Thymus (tissue), 11 donors: Measurements from ENCODE around the gene KIAA1217. TPM values are rescaled to one million over a fixed set of nuclear protein-coding genes. Genes with fewer than 3 reads are reported as not detected.

ENCODE experiments used
- DNase-seq, 9 donors: peaks; one replicate each; pipeline ENCODE4 v3.0.0-alpha.2; 2013; ENCODE audit warnings: low spot score in 9 of 9, low read depth in 6 of 9, missing footprints in 1 of 9
- H3K27ac ChIP-seq, 2 donors: one replicate each; pipeline ENCODE4 v1.5.1; 2013; ENCODE audit warnings: control low read depth in 1 of 2, low read depth in 1 of 2, low read length in 1 of 2, mild to moderate bottlenecking in 1 of 2, moderate library complexity in 1 of 2
- H3K27me3 ChIP-seq, 2 donors: one replicate each; pipeline ENCODE4 v1.5.1; 2013; ENCODE audit warnings: low read length in 1 of 2; ENCODE audit not compliant: control insufficient read depth in 2 of 2, insufficient read depth in 1 of 2
- H3K36me3 ChIP-seq, 2 donors: one replicate each; pipeline ENCODE4 v1.5.1; 2013; ENCODE audit warnings: low read length in 1 of 2, mild to moderate bottlenecking in 1 of 2, moderate library complexity in 1 of 2; ENCODE audit not compliant: control insufficient read depth in 2 of 2, insufficient read depth in 2 of 2
- H3K4me1 ChIP-seq, 2 donors: one replicate each; pipeline ENCODE4 v1.5.1; 2013; ENCODE audit warnings: low read length in 2 of 2; ENCODE audit not compliant: control insufficient read depth in 2 of 2, insufficient read depth in 2 of 2
- H3K4me3 ChIP-seq, 2 donors: one replicate each; pipeline ENCODE4 v1.5.1; 2013; ENCODE audit warnings: low read length in 2 of 2, control low read depth in 1 of 2, mild to moderate bottlenecking in 1 of 2
- H3K9me3 ChIP-seq, 2 donors: one replicate each; pipeline ENCODE4 v1.5.1; 2013; ENCODE audit warnings: low read length in 1 of 2, mild to moderate bottlenecking in 1 of 2; ENCODE audit not compliant: control insufficient read depth in 2 of 2, insufficient read depth in 1 of 2
- WGBS: extraction: QIAGEN DNeasy Blood & Tissue Kit; methylation state at CpG from one replicate; pipeline ENCODE4 v1.1.7; 2013; 5-methylcytosine and 5-hydroxymethylcytosine counted together
- polyA plus RNA-seq: library from polyadenylated mRNA; stranded (reverse); fragments of 200-250 nt; gene quantifications from one replicate; pipeline ENCODE4 v1.2.3, GENCODE V29; 2013
- total RNA-seq: library from RNA; stranded (reverse); fragments of 120-200 nt; gene quantifications from one replicate; pipeline ENCODE4 v1.2.4, GENCODE V29; 2013
- donor health status: healthy.

The KIAA1217 gene
- total and polyA plus RNA-seq, 2 donors: 9.7 to 30.5 TPM

DNA sequence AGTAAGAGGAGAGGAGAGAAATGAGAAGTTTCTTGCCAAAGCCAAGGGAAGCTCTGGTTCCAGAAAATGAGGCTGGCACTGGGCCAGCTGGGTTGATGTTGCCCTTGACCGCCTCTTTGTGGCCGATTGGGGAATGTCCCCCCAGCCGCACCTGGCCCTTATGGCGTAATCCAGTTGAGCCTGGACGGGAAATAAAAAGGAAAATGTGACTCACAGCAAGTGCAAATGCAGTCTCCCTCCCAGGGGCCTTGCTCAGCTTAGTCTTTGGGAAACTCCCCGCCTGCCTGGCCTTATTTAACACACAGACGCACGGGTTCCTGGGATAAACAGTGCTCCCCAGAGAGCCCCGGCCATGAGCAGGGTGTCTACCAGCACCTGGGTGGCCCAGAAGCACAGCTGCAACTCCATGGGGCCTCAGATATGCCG, 174.8 kb downstream of the KIAA1217 start:
- Histone ChIP-seq H3K27me3 (no peaks in the 10 kb centered on the region), H3K4me3 (no peak overlapping the region), H3K36me3 (no peaks in the 10 kb centered on the region), H3K9me3 (no peaks in the 10 kb centered on the region), H3K4me1 (peaks cover 0 to 18% of the 10 kb centered on the region in 2 donors), H3K27ac (peak overlapping the region; percentile 52 to 83)
- 43% methylated on average over 10 of the region's 10 CpGs for WGBS
- peak in 6 of 9 donors; percentile 11 to 57 (median 20) for DNase-seq

DNA sequence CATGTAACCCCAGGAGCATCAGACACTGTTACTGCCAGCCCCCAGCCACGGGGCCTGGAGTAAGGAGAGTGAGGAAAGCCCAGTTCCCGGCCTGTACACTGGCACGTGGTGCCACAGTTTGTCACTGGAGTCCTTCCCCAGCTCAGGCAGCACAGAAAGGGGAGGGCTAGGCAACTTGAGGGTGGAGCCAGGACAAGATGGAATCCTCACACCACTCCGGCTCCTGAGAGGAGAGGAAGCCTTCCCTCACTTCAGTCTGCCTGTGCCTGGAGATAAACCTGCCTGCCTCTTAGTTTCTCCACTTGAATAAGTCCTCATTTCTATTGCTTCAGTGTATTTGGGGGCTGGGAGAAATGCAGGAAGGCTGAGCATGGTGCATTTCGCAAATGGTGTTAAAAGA, 176.0 kb downstream of the KIAA1217 start:
- no peaks in the 10 kb centered on the region for H3K36me3 ChIP-seq
- H3K27me3 ChIP-seq: no peaks in the 10 kb centered on the region
- no peak for DNase-seq
- H3K9me3 ChIP-seq: no peaks in the 10 kb centered on the region
- WGBS: 67% methylated on average over 5 of the region's 5 CpGs
- H3K4me3 ChIP-seq: no peak overlapping the region
- H3K4me1 ChIP-seq: peaks cover 0 to 18% of the 10 kb centered on the region in 2 donors
- H3K27ac ChIP-seq: peak overlapping the region in 1 of 2 donors; percentile 51

DNA sequence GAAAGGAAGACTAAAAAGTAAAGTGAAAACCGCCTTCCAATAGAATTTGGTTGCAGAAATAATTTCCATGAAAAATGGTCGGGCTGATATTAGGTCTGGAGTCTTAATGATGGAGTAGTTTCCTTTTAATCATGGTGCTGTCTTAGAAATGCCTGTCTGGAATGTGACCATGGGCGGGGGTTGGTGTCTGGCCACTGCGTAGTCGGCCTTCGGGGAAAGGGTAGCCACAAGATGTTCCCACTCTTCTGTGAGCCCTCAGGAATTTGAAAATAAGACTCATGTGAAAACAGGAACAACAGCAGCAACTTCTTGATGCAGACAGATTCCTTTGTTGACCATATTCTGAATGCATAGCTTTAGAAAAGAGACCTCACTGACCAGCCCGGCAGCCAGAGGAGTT, 176.8 kb downstream of the KIAA1217 start:
- H3K27ac ChIP-seq: no peak overlapping the region
- no peak overlapping the region for H3K4me3 ChIP-seq
- peaks cover 0 to 18% of the 10 kb centered on the region in 2 donors for H3K4me1 ChIP-seq
- no peaks in the 10 kb centered on the region for H3K27me3 ChIP-seq
- no peaks in the 10 kb centered on the region for H3K36me3 ChIP-seq
- H3K9me3 ChIP-seq: no peaks in the 10 kb centered on the region
- WGBS: 58% methylated on average over 7 of the region's 7 CpGs
- DNase-seq: no peak

DNA sequence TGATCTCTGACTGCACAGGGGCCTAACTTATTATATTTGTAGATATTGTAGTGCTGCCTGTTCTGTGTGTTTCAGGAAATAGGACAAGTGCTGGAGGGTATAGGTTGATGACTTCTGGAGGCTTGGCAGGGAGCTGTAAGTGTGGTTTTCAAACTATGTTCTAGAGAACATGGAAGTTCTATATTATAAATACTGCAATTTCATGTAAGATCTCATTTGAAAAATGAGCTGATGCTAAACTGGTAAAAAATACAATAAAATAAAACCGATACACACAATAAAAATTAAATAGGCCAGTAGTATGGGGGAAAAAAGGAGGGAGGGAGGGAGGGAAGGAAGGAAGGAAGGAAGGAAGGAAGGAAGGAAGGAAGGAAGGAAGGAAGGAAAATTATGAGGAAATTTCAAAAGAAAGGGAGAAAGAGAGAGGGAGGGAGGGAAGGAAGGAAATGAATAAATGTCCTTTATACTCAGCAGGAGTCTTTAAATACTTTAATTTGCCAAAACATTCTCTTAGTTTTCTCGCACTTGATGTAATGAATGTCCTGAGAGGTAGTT, 181.3 kb downstream of the KIAA1217 start:
- Histone ChIP-seq H3K4me1 (peaks cover 0 to under 1% of the 10 kb centered on the region in 2 donors), H3K9me3 (no peaks in the 10 kb centered on the region), H3K4me3 (no peak overlapping the region), H3K27me3 (no peaks in the 10 kb centered on the region), H3K27ac (no peak overlapping the region), H3K36me3 (no peaks in the 10 kb centered on the region)
- 95% methylated on average over 2 of the region's 2 CpGs for WGBS
- DNase-seq: no peak

GRCh38 chr10:24390746-24391145, 181.8 kb downstream of the KIAA1217 start:
- H3K4me3 ChIP-seq: no peak overlapping the region
- no peaks in the 10 kb centered on the region for H3K9me3 ChIP-seq
- no peak for DNase-seq
- H3K27me3 ChIP-seq: no peaks in the 10 kb centered on the region
- H3K4me1 ChIP-seq: no peaks in the 10 kb centered on the region
- H3K27ac ChIP-seq: no peak overlapping the region
- WGBS: 96% methylated on average over 1 of the region's 1 CpG
- H3K36me3 ChIP-seq: no peaks in the 10 kb centered on the region

DNA sequence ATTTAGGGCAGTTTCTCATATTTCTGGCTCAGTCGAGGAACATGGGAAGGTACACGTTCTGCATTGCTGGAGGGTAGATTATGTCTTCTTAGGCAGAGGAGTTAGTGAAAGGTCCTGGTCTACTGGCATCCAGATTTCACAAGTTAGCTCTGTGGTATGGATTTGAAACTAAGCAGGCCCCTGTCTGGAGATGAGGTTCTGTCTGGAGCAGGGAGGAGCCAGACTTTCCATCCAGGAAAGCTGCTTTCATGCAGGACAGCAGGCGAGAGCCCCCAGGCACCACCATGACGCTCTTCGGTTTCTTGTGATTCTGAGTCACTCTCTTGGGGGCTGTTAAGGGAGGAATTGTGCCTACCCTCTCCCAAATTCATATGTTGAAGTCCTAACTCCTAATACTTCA, 184.3 kb downstream of the KIAA1217 start:
- no peak overlapping the region for H3K27ac ChIP-seq
- no peak for DNase-seq
- 95% methylated on average over 5 of the region's 5 CpGs for WGBS

GRCh38 chr10:24394461-24395190, 185.7 kb downstream of the KIAA1217 start:
- 92% methylated on average over 9 of the region's 9 CpGs for WGBS
- Histone ChIP-seq H3K4me3 (no peak overlapping the region), H3K36me3 (no peaks in the 10 kb centered on the region), H3K27me3 (no peaks in the 10 kb centered on the region), H3K9me3 (no peaks in the 10 kb centered on the region), H3K27ac (no peak overlapping the region), H3K4me1 (no peaks in the 10 kb centered on the region)
- DNase-seq: no peak

More for the DNA sequence above, 184.3 kb downstream of the KIAA1217 start:
- Histone ChIP-seq H3K9me3 (no peaks in the 10 kb centered on the region), H3K36me3 (no peaks in the 10 kb centered on the region), H3K4me3 (no peak overlapping the region), H3K27me3 (no peaks in the 10 kb centered on the region), H3K4me1 (no peaks in the 10 kb centered on the region)

- DNase-seq: no peak
- H3K4me3 ChIP-seq: no peak overlapping the region
- no peaks in the 10 kb centered on the region for H3K4me1 ChIP-seq
- H3K27ac ChIP-seq: no peak overlapping the region
- no peaks in the 10 kb centered on the region for H3K27me3 ChIP-seq
- WGBS: 90% methylated on average over 4 of the region's 4 CpGs
- no peaks in the 10 kb centered on the region for H3K9me3 ChIP-seq
- no peaks in the 10 kb centered on the region for H3K36me3 ChIP-seq
These were observed 187.5 kb downstream of the KIAA1217 start for GRCh38 chr10:24396396-24396795.

DNA sequence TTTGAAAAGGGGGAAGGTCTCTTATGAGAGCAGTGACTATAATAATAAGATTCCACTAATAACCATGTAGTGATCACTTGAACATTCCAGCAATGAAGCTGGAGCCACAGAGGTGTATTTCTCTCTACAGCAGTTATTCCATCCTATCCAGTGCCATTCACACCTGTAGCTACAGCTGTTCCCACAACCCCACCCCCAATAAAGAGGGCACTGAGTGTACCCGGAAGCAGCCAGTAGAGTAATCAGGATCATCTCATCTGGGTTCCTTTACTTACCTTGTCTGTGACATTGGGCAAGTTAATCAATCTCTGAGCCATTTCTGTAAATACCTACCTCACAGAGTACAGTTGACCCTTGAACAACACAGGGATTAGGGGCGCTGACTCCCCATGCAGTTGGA, 188.7 kb downstream of the KIAA1217 start:
- 95% methylated on average over 2 of the region's 2 CpGs for WGBS
- Histone ChIP-seq H3K27ac (no peak overlapping the region), H3K9me3 (no peaks in the 10 kb centered on the region), H3K27me3 (no peaks in the 10 kb centered on the region), H3K4me3 (no peak overlapping the region), H3K4me1 (no peaks in the 10 kb centered on the region), H3K36me3 (no peaks in the 10 kb centered on the region)
- DNase-seq: no peak
